ENCODE data around the gene DDX1. TPM values are rescaled to one million over a fixed set of nuclear protein-coding genes. Genes with fewer than 3 reads are reported as not detected.

The DDX1 gene
- total and polyA plus RNA-seq, 8 donors, result 74.2 to 153 (median 126) TPM

DNA sequence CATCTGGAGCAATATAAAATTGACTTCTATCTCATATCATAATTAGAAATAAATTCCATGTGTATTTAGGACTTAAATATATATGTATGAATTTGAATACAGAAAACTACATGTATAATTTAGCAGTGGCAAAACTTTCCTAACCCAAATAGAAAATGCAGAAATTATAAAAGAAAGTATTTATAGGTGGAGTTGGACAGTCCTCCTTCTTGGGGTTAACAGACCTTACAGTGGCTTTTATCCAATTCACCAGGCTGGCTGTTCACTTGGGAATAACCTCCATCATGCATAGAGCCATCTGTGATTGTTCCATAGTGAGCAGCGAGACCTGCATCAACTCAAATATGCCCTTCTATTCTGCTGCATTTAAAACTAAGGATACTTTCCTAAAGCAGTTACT is 8.3 kb downstream of the DDX1 start:
- DNase-seq (no peak), ATAC-seq (no peak)
- Histone ChIP-seq H3K36me3 (peaks cover 2 to 99% of the 10 kb centered on the region in 2 donors), H3K9me3 (no peaks in the 10 kb centered on the region), H3K27ac (no peak overlapping the region), H3K4me3 (no peak overlapping the region), H3K4me1 (no peaks in the 10 kb centered on the region), H3K27me3 (no peaks in the 10 kb centered on the region)
- intact Hi-C loops (cut with DNase I), result no loop called here
- TF ChIP-seq, protein P1, sequence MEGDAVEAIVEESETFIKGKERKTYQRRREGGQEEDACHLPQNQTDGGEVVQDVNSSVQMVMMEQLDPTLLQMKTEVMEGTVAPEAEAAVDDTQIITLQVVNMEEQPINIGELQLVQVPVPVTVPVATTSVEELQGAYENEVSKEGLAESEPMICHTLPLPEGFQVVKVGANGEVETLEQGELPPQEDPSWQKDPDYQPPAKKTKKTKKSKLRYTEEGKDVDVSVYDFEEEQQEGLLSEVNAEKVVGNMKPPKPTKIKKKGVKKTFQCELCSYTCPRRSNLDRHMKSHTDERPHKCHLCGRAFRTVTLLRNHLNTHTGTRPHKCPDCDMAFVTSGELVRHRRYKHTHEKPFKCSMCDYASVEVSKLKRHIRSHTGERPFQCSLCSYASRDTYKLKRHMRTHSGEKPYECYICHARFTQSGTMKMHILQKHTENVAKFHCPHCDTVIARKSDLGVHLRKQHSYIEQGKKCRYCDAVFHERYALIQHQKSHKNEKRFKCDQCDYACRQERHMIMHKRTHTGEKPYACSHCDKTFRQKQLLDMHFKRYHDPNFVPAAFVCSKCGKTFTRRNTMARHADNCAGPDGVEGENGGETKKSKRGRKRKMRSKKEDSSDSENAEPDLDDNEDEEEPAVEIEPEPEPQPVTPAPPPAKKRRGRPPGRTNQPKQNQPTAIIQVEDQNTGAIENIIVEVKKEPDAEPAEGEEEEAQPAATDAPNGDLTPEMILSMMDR (IDR thresholded peaks at IDR 0.05), result no peak

DNA sequence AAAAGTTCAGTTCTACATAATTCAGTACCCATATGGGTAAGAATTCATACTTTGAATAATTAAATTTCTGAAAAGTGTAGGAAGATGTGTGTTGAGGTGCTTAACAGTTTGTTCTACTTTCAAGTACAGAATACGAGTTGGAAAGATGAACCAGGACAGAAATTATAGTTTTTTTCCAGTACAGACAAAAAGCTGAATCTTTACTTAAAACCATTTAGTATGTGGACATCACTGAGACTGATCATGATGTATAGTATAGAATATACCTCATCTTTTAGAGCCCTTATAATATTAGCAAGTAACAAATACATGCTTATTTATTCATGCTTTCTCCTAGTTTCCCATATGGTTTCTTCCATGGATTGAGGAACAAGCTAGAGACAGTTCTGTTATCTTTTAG is 10.0 kb downstream of the DDX1 start:
- no peaks in the 10 kb centered on the region for H3K9me3 ChIP-seq
- H3K36me3 ChIP-seq, result peaks cover 3 to 100% of the 10 kb centered on the region in 2 donors
- no peak overlapping the region for H3K27ac ChIP-seq
- DNase-seq, result no peak
- intact Hi-C loops (cut with DNase I), result no loop called here
- H3K4me3 ChIP-seq, result no peak overlapping the region
- no peak for ATAC-seq
- TF ChIP-seq, protein P1 (IDR thresholded peaks at IDR 0.05), result no peak
- H3K27me3 ChIP-seq, result no peaks in the 10 kb centered on the region
- no peaks in the 10 kb centered on the region for H3K4me1 ChIP-seq

DNA sequence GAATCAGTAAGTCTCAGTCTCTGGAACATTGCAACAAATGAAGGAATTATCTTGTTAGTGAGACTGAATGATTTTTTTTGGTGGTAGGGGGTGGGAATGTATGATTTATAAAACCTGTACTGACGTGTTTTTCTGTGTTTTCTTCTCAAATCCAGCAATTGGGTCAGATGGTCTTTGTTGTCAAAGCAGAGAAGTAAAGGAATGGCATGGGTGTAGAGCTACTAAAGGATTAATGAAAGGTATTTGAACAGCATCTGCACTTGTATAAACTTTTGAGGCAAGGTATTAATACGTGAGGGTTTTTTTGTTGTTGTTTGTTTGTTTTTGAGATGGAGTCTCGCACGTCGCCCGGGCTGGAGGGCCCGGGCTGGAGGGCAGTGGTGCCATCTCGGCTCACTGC is 10.7 kb downstream of the DDX1 start:
- H3K4me1 ChIP-seq, result no peaks in the 10 kb centered on the region
- H3K27ac ChIP-seq, result no peak overlapping the region
- no peak overlapping the region for H3K4me3 ChIP-seq
- no peaks in the 10 kb centered on the region for H3K9me3 ChIP-seq
- DNase-seq, result no peak
- ATAC-seq, result no peak
- TF ChIP-seq, protein P1 (IDR thresholded peaks at IDR 0.05), result no peak
- intact Hi-C loops (cut with DNase I), result no loop called here
- H3K27me3 ChIP-seq, result no peaks in the 10 kb centered on the region
- H3K36me3 ChIP-seq, result peaks cover 3 to 100% of the 10 kb centered on the region in 2 donors

DNA sequence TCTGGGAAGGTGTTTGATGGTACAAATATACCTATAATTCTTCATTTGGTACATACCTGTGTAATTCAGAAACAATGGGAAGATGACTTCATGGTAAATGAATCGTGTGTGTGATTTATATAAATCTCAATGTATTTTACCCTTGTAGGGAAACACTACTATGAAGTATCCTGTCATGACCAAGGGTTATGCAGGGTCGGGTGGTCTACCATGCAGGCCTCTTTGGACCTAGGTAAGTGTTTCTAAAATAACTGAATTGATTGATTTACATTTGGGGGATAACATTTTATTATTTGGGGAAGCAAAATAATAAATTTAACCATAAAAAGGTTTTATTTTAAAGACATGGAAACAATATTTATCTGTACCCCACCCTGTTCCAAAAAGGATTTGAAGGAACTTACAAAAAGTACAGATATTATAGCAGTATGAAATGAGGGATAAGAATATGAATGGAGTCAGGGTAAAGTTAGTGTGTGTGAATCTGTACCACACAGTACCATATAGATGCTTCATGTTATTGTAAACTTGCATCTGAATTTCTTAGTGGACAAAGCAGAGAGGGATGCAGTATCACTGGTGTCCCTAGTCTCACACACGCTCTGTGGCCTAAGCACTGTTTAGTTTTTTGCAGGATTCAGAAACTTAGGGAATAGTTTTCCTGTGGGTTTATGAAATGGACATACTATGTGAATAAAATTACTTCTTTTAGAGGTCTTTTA is 11.5 kb downstream of the DDX1 start:
- ATAC-seq, result no peak
- no peak for DNase-seq
- Histone ChIP-seq H3K36me3 (peaks cover 3 to 100% of the 10 kb centered on the region in 2 donors), H3K4me3 (no peak overlapping the region), H3K4me1 (no peaks in the 10 kb centered on the region), H3K27me3 (no peaks in the 10 kb centered on the region), H3K27ac (no peak overlapping the region), H3K9me3 (no peaks in the 10 kb centered on the region)
- TF ChIP-seq, protein P1 (IDR thresholded peaks at IDR 0.05), result no peak
- intact Hi-C loops (cut with DNase I), result no loop called here

DNA sequence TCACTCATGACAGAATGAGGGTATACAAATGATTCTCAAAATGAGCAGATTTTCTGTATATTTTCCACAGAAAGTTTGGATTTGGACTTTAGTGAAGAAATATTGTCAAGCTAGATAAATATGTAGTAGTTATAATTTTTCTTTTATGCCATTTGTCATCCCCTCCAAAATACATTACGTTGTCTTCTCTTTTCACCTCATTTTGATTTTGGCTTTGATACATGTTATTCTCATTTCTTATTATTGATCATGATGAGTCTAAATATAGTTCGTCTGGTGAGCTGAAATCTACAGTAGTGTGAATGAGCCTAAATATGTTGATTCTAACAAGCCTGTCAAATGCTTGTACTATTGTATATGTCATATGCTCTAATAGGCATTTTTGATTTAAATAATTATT is 12.3 kb downstream of the DDX1 start:
- H3K4me1 ChIP-seq, result no peaks in the 10 kb centered on the region
- H3K27ac ChIP-seq, result no peak overlapping the region
- ATAC-seq (no peak), DNase-seq (no peak)
- H3K4me3 ChIP-seq, result no peak overlapping the region
- TF ChIP-seq, protein P1 (IDR thresholded peaks at IDR 0.05), result no peak
- intact Hi-C loops (cut with DNase I), result no loop called here
- H3K36me3 ChIP-seq, result peaks cover 3 to 100% of the 10 kb centered on the region in 2 donors
- H3K27me3 ChIP-seq, result no peaks in the 10 kb centered on the region
- no peaks in the 10 kb centered on the region for H3K9me3 ChIP-seq

Data from left lung (tissue), 10 donors.